Thyroid gland (tissue), 4 donors: ENCODE results near the gene BCL6. TPM values are rescaled to one million over a fixed set of nuclear protein-coding genes. Genes with fewer than 3 reads are reported as not detected.

Source experiments
- DNase-seq, 2 donors: peaks; one replicate each; pipeline ENCODE4 v3.0.0-alpha.2; 2019
- H3K27ac ChIP-seq, 3 donors: fragments of 200-600 bp; sonication (generic); 1 replicate in 2 of 3; 2 replicates in 1 of 3; pipeline ENCODE4 v1.5.1; 2016 to 2019; ENCODE audit warnings: mild to moderate bottlenecking in 1 of 3, moderate library complexity in 1 of 3
- H3K27me3 ChIP-seq: fragments of 200-600 bp; sonication (generic); one replicate; pipeline ENCODE4 v1.5.1; 2019
- H3K36me3 ChIP-seq, 2 donors: fragments of 200-600 bp; sonication (generic); one replicate each; pipeline ENCODE4 v1.5.1; 2016 to 2019
- H3K4me1 ChIP-seq, 2 donors: fragments of 200-600 bp; sonication (generic); one replicate each; pipeline ENCODE4 v1.5.1; 2017 to 2019
- H3K4me3 ChIP-seq, 3 donors: fragments of 200-600 bp; sonication (generic); replicated peaks in 1 of 3; 1 replicate in 2 of 3; 2 replicates in 1 of 3; pipeline ENCODE4 v1.5.1; 2016; ENCODE audit warnings: mild to moderate bottlenecking in 1 of 3
- H3K9me3 ChIP-seq: fragments of 200-600 bp; sonication (generic); one replicate; pipeline ENCODE4 v1.5.1; 2017
- POLR2A ChIP-seq, 2 donors: fragments of 450-650 bp; IDR thresholded peaks; one replicate each; pipeline ENCODE4 v1.6.1; 2017; ENCODE audit warnings: antibody characterized with exemption in 2 of 2, mild to moderate bottlenecking in 2 of 2, moderate library complexity in 1 of 2
- WGBS, 2 donors: methylation state at CpG; one replicate each; pipeline ENCODE4 v1.1.5; 2017; 5-methylcytosine and 5-hydroxymethylcytosine counted together
- intact Hi-C: fragments of 100-400 bp; cut with DNase I; formaldehyde crosslinking; loops from one replicate; pipeline ENCODE4 v1.15.1; 2023
- total RNA-seq, 4 donors: library from RNA; depleted of rRNA; stranded (reverse); fragments of >200 nt; gene quantifications; one replicate each; pipeline ENCODE4 v1.2.3, GENCODE V29; 2016
- TF ChIP-seq, protein P1 (sequence below), 6 experiments: fragments of 200-600 bp in 3 of 6; fragments of 450-650 bp in 3 of 6; sonication (generic) in 3 of 6; IDR thresholded peaks; one replicate each; pipeline ENCODE4 v1.5.1; 2016 to 2019; ENCODE audit warnings: antibody characterized with exemption in 6 of 6, mild to moderate bottlenecking in 2 of 6, inconsistent platforms in 1 of 6, moderate library complexity in 1 of 6

The BCL6 gene
- total RNA-seq, 4 donors from 2014 or later, result 40.3 to 109 (median 67.2) TPM

DNA sequence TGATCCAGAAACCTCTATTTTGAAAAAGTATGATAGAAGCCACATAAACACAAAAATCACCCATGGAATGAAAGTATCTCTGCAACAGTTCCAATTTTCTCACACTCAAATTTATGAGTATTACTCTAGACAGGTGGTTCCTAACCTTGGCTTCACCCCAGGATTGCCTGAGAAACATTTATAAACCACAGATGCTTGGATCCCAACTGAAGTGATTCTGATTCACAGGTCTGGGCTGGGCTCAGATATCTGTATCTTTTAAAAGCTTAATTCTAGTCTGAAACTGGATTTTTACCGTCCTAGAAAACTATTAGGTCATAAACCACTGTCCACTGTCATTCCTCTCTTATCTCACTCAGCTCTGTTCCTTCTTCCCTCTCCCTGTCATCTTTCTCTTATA, 67.7 kb downstream of the BCL6 start:
- Histone ChIP-seq H3K36me3 (no peaks in the 10 kb centered on the region), H3K4me3 (no peak overlapping the region), H3K4me1 (no peaks in the 10 kb centered on the region), H3K9me3 (no peaks in the 10 kb centered on the region), H3K27ac (no peak overlapping the region), H3K27me3 (no peaks in the 10 kb centered on the region)
- intact Hi-C loops, result loop anchor here (2.0 to 10.0 kb wide), 2 partner anchors 359 to 453 kb away; no protein-coding TSS in a partner anchor
- DNase-seq, result no peak
- 59 to 70% methylated on average over 1 of the region's 1 CpG for WGBS, 2 donors
- TF ChIP-seq POLR2A (IDR thresholded peaks at IDR 0.05), result no peak
- TF ChIP-seq, protein P1, sequence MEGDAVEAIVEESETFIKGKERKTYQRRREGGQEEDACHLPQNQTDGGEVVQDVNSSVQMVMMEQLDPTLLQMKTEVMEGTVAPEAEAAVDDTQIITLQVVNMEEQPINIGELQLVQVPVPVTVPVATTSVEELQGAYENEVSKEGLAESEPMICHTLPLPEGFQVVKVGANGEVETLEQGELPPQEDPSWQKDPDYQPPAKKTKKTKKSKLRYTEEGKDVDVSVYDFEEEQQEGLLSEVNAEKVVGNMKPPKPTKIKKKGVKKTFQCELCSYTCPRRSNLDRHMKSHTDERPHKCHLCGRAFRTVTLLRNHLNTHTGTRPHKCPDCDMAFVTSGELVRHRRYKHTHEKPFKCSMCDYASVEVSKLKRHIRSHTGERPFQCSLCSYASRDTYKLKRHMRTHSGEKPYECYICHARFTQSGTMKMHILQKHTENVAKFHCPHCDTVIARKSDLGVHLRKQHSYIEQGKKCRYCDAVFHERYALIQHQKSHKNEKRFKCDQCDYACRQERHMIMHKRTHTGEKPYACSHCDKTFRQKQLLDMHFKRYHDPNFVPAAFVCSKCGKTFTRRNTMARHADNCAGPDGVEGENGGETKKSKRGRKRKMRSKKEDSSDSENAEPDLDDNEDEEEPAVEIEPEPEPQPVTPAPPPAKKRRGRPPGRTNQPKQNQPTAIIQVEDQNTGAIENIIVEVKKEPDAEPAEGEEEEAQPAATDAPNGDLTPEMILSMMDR (IDR thresholded peaks at IDR 0.05), result no peak

GRCh38 chr3:187673012-187673411, 72.3 kb downstream of the BCL6 start:
- intact Hi-C loops, result loop anchor here (10.0 kb wide), 1 partner anchor 448 kb away; no protein-coding TSS in a partner anchor
- Histone ChIP-seq H3K36me3 (no peaks in the 10 kb centered on the region), H3K27me3 (no peaks in the 10 kb centered on the region), H3K27ac (no peak overlapping the region), H3K9me3 (no peaks in the 10 kb centered on the region), H3K4me1 (no peaks in the 10 kb centered on the region), H3K4me3 (no peak overlapping the region)
- TF ChIP-seq, protein P1 (IDR thresholded peaks at IDR 0.05), result no peak
- TF ChIP-seq POLR2A (IDR thresholded peaks at IDR 0.05), result no peak
- no peak for DNase-seq
- WGBS, 2 donors, result 48 to 61% methylated on average over 3 of the region's 3 CpGs

Other genes starting within 250 kb of the BCL6 start
- 1 to 10 TPM in 1 of 4 donors, not detected in 3; 1.5 TPM for gene SST, start 75.1 kb downstream of the BCL6 start, total RNA-seq
- gene RTP2, start 42.9 kb downstream of the BCL6 start, total RNA-seq, result not detected